ENCODE measurements around the gene CADM3. TPM values are rescaled to one million over a fixed set of nuclear protein-coding genes. Genes with fewer than 3 reads are reported as not detected.

Gene CADM3
- total RNA-seq, 1 donor from 2014 or later = 0.13 TPM

GRCh38 chr1:159223004-159223403, 51.6 kb downstream of the CADM3 start:
- no peaks in the 10 kb centered on the region for H3K9me3 Mint-ChIP-seq (ENCODE audit: unreplicated experiment)
- no peak overlapping the region for H3K27ac Mint-ChIP-seq (ENCODE audit: unreplicated experiment)
- TF ChIP-seq CTCF (IDR thresholded peaks at IDR 0.05) = no peak
- no peak overlapping the region for H3K4me3 Mint-ChIP-seq (ENCODE audit: unreplicated experiment)
- H3K4me1 Mint-ChIP-seq (ENCODE audit: unreplicated experiment) = no peaks in the 10 kb centered on the region
- no peak for DNase-seq (ENCODE audit: extremely low spot score, unreplicated experiment)
- no peaks in the 10 kb centered on the region for H3K27me3 Mint-ChIP-seq (ENCODE audit: unreplicated experiment)
- H3K36me3 Mint-ChIP-seq (ENCODE audit: unreplicated experiment) = no peaks in the 10 kb centered on the region

DNA sequence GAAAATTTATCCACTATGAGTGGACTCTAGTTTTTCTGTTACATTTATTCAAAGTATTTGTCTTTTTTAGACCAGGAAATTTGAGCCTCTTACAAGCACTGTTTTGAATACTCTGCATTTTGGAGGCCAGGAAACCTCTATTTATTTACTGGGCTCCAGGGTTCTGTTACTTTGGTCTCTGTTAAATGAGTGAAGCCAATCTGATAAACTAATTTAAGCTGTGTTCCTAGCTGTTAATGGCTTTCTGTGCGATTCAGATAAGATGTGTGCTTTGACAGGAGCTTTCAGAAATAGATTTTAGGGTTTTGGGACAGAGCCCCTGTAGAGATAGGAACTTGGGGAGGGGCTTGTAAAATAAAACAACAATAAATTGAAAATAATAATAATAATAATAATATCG, 57.1 kb downstream of the CADM3 start:
- H3K27ac Mint-ChIP-seq (ENCODE audit: unreplicated experiment) = no peak overlapping the region
- no peaks in the 10 kb centered on the region for H3K4me1 Mint-ChIP-seq (ENCODE audit: unreplicated experiment)
- no peak for DNase-seq (ENCODE audit: extremely low spot score, unreplicated experiment)
- no peaks in the 10 kb centered on the region for H3K36me3 Mint-ChIP-seq (ENCODE audit: unreplicated experiment)
- no peaks in the 10 kb centered on the region for H3K27me3 Mint-ChIP-seq (ENCODE audit: unreplicated experiment)
- no peak for TF ChIP-seq CTCF (IDR thresholded peaks at IDR 0.05)
- no peak overlapping the region for H3K4me3 Mint-ChIP-seq (ENCODE audit: unreplicated experiment)
- H3K9me3 Mint-ChIP-seq (ENCODE audit: unreplicated experiment) = no peaks in the 10 kb centered on the region

DNA sequence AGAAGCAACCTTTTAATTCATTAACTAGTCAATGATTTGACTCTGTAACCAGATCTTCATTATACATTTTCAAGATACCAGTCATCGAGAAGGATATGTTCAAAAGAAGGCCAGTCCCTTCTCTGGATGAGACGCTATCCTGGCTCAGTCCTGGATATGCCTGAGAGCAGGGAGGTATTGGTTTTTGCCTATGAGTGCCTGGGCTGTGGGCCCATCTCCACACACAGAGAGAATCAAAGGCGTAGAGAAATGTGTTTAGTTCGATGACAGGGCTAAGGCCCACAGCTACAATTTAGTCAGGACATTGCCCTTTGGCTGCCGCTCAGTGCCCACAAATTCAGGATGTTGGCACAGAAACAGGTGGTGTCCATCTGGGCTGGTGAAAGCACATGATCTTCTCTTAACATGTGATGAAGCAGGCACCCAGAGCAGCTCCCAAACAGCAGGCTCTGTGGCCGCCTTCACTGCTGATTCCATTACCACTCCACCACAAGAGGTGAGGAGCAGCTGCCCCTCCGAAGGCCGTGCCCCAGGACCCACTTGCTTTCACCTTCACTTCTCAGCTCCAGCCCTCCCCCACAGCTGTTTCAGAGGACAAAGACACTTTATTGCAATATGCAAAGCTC, 58.0 kb downstream of the CADM3 start:
- DNase-seq (ENCODE audit: extremely low spot score, unreplicated experiment) = no peak
- H3K4me3 Mint-ChIP-seq (ENCODE audit: unreplicated experiment) = no peak overlapping the region
- no peaks in the 10 kb centered on the region for H3K36me3 Mint-ChIP-seq (ENCODE audit: unreplicated experiment)
- no peaks in the 10 kb centered on the region for H3K27me3 Mint-ChIP-seq (ENCODE audit: unreplicated experiment)
- no peaks in the 10 kb centered on the region for H3K4me1 Mint-ChIP-seq (ENCODE audit: unreplicated experiment)
- H3K27ac Mint-ChIP-seq (ENCODE audit: unreplicated experiment) = no peak overlapping the region
- no peak for TF ChIP-seq CTCF (IDR thresholded peaks at IDR 0.05)
- H3K9me3 Mint-ChIP-seq (ENCODE audit: unreplicated experiment) = no peaks in the 10 kb centered on the region

DNA sequence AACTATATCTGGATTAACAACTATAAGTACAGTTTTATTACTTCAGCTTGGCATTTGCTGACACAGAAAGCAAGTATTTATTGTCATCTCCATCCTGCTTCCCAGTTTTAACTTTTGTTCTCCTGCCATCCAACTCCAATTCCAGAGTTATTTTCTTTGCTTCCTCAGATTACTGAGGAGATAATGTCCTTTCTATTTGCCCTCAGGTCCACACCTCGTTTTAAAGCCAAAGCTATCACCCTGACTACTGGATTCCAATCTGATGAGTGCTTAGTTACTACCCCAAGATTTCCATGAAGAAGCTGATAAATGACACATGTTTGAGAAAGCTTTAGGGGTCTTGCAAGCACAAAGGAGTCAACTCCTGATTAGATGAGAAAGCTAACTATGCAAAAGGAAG, 58.5 kb downstream of the CADM3 start:
- no peaks in the 10 kb centered on the region for H3K36me3 Mint-ChIP-seq (ENCODE audit: unreplicated experiment)
- no peak overlapping the region for H3K27ac Mint-ChIP-seq (ENCODE audit: unreplicated experiment)
- no peaks in the 10 kb centered on the region for H3K27me3 Mint-ChIP-seq (ENCODE audit: unreplicated experiment)
- no peak overlapping the region for H3K4me3 Mint-ChIP-seq (ENCODE audit: unreplicated experiment)
- no peaks in the 10 kb centered on the region for H3K4me1 Mint-ChIP-seq (ENCODE audit: unreplicated experiment)
- no peaks in the 10 kb centered on the region for H3K9me3 Mint-ChIP-seq (ENCODE audit: unreplicated experiment)
- TF ChIP-seq CTCF (IDR thresholded peaks at IDR 0.05) = no peak
- DNase-seq (ENCODE audit: extremely low spot score, unreplicated experiment) = no peak

GRCh38 chr1:159239551-159240220, 68.3 kb downstream of the CADM3 start:
- no peak for DNase-seq (ENCODE audit: extremely low spot score, unreplicated experiment)
- H3K9me3 Mint-ChIP-seq (ENCODE audit: unreplicated experiment) = peaks cover 25% of the 10 kb centered on the region
- H3K4me3 Mint-ChIP-seq (ENCODE audit: unreplicated experiment) = no peak overlapping the region
- H3K36me3 Mint-ChIP-seq (ENCODE audit: unreplicated experiment) = no peaks in the 10 kb centered on the region
- no peaks in the 10 kb centered on the region for H3K4me1 Mint-ChIP-seq (ENCODE audit: unreplicated experiment)
- no peak for TF ChIP-seq CTCF (IDR thresholded peaks at IDR 0.05)
- no peak overlapping the region for H3K27ac Mint-ChIP-seq (ENCODE audit: unreplicated experiment)
- H3K27me3 Mint-ChIP-seq (ENCODE audit: unreplicated experiment) = no peaks in the 10 kb centered on the region

Data from osteocyte (in vitro differentiated cells).